ENCODE results near the gene CARD10. TPM values are rescaled to one million over a fixed set of nuclear protein-coding genes. Genes with fewer than 3 reads are reported as not detected.

The CARD10 gene
- total RNA-seq, 1 donor from 2014 or later: 31.6 TPM

DNA sequence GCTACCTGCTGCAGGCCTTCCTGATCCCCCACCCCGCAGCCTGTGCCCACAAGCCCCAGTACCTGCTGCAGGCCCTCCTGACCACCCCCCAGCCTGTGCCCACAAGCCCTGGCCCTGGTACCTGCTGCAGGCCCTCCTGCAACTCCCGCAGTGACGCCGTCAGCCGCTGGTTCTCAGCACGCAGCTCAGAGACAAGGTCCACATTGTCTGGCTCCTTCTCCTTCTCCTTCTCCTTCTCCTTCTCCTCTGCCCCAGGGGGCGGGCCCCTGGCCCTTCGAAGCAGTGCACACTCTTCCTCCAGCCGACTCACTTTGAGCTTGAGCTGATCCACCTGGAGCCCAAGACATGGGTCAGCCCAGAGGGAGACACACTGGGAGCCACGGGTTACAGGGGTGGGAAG is 9.1 kb downstream of the CARD10 start:
- ATAC-seq (no peak), DNase-seq (ENCODE audit: low spot score) (no peak)
- intact Hi-C loops (cut with DNase I): no loop called here

- peak; percentile 6 for ATAC-seq
- no peak for DNase-seq (ENCODE audit: low spot score)
- intact Hi-C loops (cut with DNase I): no loop called here
These were observed 10.0 kb downstream of the CARD10 start for GRCh38 chr22:37509059-37509860.

- ATAC-seq (peak; percentile 51), DNase-seq (ENCODE audit: low spot score) (no peak)
- intact Hi-C loops (cut with DNase I): no loop called here
These were observed 10.7 kb downstream of the CARD10 start for GRCh38 chr22:37508431-37508992.

DNA sequence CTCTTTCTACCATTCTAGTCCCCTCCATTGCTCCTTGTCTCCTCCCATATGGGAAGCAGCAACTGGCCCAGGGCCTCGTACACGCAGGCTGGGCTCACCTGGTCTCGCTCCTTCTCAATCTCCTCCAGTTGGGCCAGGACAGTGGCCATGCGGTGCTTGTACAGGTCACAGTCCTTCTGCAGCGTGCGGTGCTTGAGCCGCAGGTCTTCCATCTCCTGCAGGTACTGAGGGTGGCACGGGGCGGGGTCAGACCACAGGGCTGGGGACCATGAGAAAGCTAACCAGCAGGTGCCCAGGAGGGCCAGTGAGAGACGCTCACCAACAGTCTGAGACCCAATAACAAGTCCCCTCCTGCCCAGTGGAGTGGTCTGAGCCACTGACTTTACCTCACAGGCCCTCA is 11.5 kb downstream of the CARD10 start:
- intact Hi-C loops (cut with DNase I): no loop called here
- ATAC-seq: no peak
- no peak for DNase-seq (ENCODE audit: low spot score)

DNA sequence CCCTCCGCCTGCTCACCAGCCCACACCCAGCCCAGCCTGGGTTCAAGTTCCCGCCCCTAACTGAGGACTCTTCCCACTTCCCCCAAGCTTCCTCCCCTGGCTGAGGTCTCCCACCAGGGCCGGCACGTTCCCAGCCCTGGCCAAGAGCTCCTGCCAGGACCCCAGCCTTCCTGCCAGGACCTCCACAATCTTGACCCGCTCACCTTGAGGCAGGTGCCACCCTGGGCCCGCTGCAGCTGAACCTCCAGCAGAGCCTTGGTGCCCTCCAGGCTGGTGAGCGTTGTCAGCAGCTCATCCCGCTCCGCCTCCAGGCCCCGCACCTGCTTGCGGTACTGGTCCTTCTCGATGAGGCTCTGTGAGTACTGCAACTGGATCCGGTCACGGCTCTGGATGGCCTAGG is 13.2 kb downstream of the CARD10 start:
- no peak for DNase-seq (ENCODE audit: low spot score)
- no peak for ATAC-seq
- intact Hi-C loops (cut with DNase I): no loop called here

GRCh38 chr22:37505565-37505964 is 13.7 kb downstream of the CARD10 start:
- intact Hi-C loops (cut with DNase I): no loop called here
- ATAC-seq (no peak), DNase-seq (ENCODE audit: low spot score) (no peak)

- DNase-seq (ENCODE audit: low spot score): no peak
- ATAC-seq: no peak
- intact Hi-C loops (cut with DNase I): no loop called here
These were observed 14.3 kb downstream of the CARD10 start for GRCh38 chr22:37504964-37505363.

DNA sequence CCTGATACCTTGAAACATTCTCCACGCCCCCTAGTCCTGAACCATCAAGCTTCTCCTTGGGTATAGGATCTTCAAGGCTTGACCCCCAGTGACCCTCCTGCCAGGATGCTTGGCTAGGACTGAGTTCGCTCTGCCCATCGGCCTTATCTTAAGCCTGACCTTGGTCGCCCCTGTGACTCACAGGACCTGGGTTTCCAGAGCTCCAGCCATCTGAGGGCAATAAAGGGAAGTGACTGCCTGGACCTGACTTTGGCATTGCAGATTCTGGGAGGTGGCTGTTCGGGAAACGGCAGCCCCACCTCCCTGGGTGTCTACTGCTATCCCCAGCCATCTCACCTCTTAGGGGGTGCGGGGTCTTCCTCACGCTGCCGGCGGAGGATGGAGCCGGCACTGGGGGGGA is 15.4 kb downstream of the CARD10 start:
- no peak for ATAC-seq
- intact Hi-C loops (cut with DNase I): no loop called here
- no peak for DNase-seq (ENCODE audit: low spot score)

DNA sequence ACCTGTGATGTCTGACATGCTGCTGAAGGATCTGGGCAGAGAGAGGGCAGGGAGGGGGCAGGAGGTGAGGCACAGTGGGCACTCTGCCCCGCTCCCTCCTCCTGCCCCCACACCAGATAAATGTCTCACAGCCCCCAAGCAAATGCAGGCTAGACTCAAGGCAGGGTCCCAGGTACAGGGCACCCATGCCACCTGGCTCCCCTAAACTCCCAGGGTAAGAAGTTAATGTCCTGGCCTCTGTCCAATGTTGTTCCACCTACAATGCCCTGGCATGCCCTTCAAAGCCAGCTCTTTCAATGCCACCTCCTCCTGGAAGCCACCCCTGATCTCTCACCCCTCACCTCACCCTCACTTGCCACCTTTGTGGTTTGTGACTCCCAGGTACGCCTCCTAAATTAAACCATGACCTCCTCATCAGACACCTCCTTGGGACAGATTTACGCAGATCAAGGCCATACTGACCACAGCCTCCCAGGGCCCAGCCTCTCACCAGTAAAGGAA is 16.0 kb downstream of the CARD10 start:
- no peak for ATAC-seq
- no peak for DNase-seq (ENCODE audit: low spot score)
- intact Hi-C loops (cut with DNase I): no loop called here

DNA sequence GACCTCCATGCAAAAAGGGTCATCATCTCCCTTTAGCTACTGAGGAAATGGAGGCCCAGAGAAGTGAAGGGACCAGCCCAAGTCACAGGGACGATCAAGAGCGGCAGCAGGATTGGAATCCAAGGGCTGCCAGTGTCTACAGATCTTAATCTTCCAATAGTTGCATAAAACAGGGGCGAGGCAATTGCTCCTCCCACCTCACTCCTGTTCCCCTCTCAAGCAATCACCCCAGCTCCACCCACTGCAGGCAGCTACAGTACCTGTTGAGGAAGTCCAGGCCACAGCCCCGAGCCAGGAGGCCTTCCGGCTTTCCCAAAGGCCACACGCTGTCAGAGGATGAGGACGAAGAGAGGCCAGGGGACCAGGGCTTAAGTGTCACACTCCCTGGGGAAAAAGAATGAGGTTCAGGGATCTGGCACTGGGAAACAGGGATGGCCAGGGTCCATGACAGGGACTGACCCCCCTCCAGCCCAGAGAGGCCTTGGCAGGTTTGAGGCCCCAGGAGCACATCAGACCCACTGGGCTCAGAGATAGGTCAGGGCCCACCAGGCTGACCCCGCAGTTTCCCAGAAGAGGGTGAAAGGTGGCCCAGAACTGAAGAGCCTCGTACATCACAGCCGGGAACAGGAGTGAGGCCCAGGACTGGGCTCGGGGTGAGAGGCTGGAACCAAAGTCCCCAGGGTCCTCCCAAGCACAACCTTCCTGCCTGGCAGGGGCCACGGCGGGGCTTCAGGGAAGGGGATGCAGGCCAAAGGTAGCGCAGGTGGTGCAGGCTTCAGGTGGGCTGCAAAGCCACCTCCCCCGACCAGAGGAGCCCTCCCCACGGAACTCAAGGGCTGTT is 16.7 kb downstream of the CARD10 start:
- DNase-seq (ENCODE audit: low spot score): no peak
- ATAC-seq: no peak

DNA sequence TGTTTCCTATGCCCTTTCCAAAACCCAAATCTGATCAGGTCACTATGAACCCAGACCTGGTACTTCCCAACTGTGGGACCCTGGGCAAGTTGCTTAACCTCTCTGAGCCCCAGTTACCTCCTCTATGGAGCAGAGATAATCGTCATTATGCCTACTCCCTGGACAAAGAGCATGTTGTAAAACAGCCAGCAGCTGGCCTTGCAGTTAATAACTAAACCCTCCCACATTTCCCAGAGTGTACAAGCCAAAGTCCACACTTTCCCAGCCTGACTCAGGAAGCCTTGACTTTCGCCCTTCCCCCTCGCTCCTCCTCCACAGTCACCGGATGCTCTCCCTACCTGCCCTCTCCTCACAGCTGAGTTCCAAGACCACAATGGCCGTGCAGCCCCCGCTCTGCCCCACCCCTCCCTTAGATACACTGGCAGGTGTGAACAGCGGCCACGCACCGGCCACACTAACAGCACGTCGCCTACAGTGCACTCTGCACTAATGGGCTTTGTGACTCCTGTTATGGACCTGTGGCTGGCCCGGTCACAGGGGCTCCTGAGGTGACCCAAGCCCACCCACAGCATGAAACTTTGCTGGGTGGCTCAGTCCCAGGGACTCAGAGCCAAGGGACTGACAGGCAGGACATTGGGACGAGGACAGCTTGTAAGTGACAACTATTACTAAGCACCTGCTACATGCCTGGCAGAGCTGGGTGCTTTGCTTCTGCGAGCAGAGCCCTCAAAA is 17.4 kb downstream of the CARD10 start:
- peak; percentile 80 for DNase-seq (ENCODE audit: low spot score)

More for the DNA sequence above, 16.7 kb downstream of the CARD10 start:
- intact Hi-C loops (cut with DNase I): no loop called here

DNA sequence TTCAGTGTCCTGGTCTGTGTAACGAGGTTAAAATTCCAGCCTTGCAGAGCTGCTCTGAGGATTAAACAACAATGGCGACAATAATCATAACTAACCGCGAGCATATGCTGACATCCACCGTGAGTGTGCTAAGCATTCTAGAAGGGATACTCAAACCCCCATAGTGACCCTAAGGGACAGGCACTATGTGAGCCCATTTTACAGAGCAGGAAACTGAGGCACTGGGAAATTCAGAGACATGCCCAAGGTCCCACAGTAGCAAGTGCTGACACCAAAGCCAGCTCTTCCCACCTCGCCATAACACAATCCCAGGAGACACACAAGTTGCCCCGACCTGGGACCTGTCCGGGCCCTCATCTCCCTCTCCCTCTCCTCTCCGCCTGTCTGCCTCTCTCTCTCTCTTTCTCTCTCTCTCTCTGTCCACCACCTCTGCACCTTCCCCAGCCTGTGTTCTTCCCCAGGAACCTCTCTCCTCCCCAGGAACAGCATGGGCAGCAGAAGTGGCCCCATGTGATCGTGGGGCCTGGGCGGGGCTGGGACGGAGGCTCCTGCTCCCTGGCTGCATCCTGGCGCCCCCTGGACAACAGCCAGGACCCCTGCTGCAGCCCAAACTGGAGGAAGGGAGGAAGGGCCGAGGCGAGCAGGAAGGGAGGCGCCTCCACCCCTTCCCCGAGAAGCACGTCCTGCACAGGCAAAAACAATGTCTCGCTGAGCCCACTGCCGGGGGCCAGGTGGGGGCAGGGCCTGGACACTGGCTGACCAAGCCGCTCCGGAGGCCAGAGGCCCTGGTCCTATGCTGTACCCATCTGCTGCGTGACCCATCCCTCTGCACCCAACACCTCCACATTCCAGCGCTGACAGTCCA is 18.2 kb downstream of the CARD10 start:
- intact Hi-C loops (cut with DNase I): no loop called here
- peak; percentile 15 for ATAC-seq
- no peak for DNase-seq (ENCODE audit: low spot score)

More for the DNA sequence above, 17.4 kb downstream of the CARD10 start:
- peak; percentile 84 for ATAC-seq
- intact Hi-C loops (cut with DNase I): no loop called here

GRCh38 chr22:37499789-37500540 is 19.2 kb downstream of the CARD10 start:
- DNase-seq (ENCODE audit: low spot score) (no peak), ATAC-seq (no peak)
- intact Hi-C loops (cut with DNase I): no loop called here

DNA sequence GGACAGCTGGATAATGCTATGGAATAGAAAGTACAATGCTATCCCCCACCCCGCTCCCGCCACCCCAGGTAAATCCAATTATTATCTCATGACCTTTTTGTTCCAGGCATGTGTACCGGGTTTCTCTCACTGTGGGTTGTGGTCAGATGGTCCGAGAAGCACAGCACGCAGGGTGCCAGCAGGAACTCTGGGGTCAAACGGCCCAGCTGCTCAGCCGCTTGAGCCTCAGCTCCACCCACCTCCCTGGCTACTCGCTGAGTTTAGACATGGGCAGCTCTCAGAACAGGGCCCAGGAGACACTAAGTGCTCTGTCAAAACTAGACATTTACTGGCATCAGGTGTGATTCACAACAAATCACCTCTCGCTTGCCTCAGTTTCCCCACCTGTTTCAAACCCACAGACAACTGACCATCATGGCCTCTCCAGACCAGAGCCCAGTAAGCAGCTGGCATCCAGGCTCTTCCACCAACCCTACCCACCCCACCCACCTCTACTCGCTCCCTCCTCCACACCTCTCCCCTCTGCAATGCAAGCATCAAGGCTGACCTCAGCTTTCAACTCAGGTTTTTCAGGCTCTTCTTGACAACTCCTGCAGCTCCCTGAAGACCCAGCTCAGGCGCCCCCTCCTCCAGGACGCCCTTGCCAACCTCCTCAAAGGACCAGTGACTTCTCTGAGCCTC is 20.0 kb downstream of the CARD10 start:
- no peak for DNase-seq (ENCODE audit: low spot score)
- ATAC-seq: peak; percentile 26
- intact Hi-C loops (cut with DNase I): no loop called here

- no peak for ATAC-seq
- intact Hi-C loops (cut with DNase I): no loop called here
- DNase-seq (ENCODE audit: low spot score): no peak
These were observed 20.8 kb downstream of the CARD10 start for GRCh38 chr22:37498289-37498909.

GRCh38 chr22:37497062-37497599 is 22.1 kb downstream of the CARD10 start:
- ATAC-seq (no peak), DNase-seq (ENCODE audit: low spot score) (no peak)
- intact Hi-C loops (cut with DNase I): no loop called here

Data from sciatic nerve (tissue), 2 donors.